Measurements from ENCODE around the gene ZNF215. TPM values are rescaled to one million over a fixed set of nuclear protein-coding genes. Genes with fewer than 3 reads are reported as not detected.
A peak's percentile ranks its signal among the peaks of the same experiment; 100 is the strongest.

Gene ZNF215
- polyA plus RNA-seq, 1 donor (not counting 4 experiments of a cell fraction or from before 2014, with no cell fraction given), result 6.1 TPM

- Histone ChIP-seq H3K36me3 (ENCODE audit: control insufficient read depth in 2 of 2, extremely low read depth in 1 of 2, insufficient read depth in 2 of 2, low read length in 2 of 2) (no peaks in the 10 kb centered on the region), H3K9me3 (ENCODE audit: control insufficient read depth, low read depth, low read length) (no peaks in the 10 kb centered on the region), H3K9me1 (ENCODE audit: control insufficient read depth, extremely low read depth, insufficient read depth, low read length) (no peaks in the 10 kb centered on the region), H3K79me2 (ENCODE audit: control insufficient read depth, insufficient read depth, low read length) (no peaks in the 10 kb centered on the region), H3K4me2 (ENCODE audit: control insufficient read depth, extremely low read depth, insufficient read depth, low read depth, low read length) (no peak overlapping the region), H2AFZ (ENCODE audit: control insufficient read depth, low read length) (peak overlapping the region; percentile 79), H3K27me3 (ENCODE audit: control insufficient read depth, extremely low read depth, insufficient read depth, low read length) (no peaks in the 10 kb centered on the region), H3K4me3 (ENCODE audit: control insufficient read depth in 2 of 3, extremely low read depth in 1 of 3, insufficient read depth in 2 of 3, low read depth in 1 of 3, low read length in 3 of 3) (no peak overlapping the region), H3K27ac (ENCODE audit: control insufficient read depth, insufficient read depth, low read length) (no peak overlapping the region), H4K20me1 (ENCODE audit: control insufficient read depth, extremely low read depth, insufficient read depth, low read length) (no peaks in the 10 kb centered on the region), H3K4me1 (ENCODE audit: control insufficient read depth, extremely low read depth, insufficient read depth, low read length) (peaks cover 5% of the 10 kb centered on the region), H3K9ac (ENCODE audit: control insufficient read depth, extremely low read depth, insufficient read depth, low read length) (no peak overlapping the region)
- DNase-seq (ENCODE audit: low read depth, low spot score) (no peak), FAIRE-seq (peak; percentile 23)
- TF ChIP-seq, protein P1, sequence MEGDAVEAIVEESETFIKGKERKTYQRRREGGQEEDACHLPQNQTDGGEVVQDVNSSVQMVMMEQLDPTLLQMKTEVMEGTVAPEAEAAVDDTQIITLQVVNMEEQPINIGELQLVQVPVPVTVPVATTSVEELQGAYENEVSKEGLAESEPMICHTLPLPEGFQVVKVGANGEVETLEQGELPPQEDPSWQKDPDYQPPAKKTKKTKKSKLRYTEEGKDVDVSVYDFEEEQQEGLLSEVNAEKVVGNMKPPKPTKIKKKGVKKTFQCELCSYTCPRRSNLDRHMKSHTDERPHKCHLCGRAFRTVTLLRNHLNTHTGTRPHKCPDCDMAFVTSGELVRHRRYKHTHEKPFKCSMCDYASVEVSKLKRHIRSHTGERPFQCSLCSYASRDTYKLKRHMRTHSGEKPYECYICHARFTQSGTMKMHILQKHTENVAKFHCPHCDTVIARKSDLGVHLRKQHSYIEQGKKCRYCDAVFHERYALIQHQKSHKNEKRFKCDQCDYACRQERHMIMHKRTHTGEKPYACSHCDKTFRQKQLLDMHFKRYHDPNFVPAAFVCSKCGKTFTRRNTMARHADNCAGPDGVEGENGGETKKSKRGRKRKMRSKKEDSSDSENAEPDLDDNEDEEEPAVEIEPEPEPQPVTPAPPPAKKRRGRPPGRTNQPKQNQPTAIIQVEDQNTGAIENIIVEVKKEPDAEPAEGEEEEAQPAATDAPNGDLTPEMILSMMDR (optimal IDR thresholded peaks at IDR 0.05 in 1 of 3, IDR thresholded peaks at IDR 0.05 in 1 of 3, conservative IDR thresholded peaks at IDR 0.05 in 1 of 3; ENCODE audit: extremely low read depth in 1 of 3, insufficient read depth in 2 of 3, low read length in 3 of 3), result no peak
- TF ChIP-seq EZH2 (IDR thresholded peaks at IDR 0.05; ENCODE audit: low read length), result no peak
- dilution Hi-C loops (cut with MboI; ENCODE audit: extremely low pct_ligation_motif_present, low sequenced_read_pairs), result no loop called here
Observed at GRCh38 chr11:7004482-7004881, 78.3 kb downstream of the ZNF215 start.

Other genes with a start within 250 kb of the ZNF215 start
- 52.1 to 96.3 TPM (median 81.0 TPM) in 3 replicates for gene MRPL17, start 243.1 kb upstream of the ZNF215 start, polyA plus RNA-seq
- 0.04 to 0.11 TPM (median 0.08 TPM) in 3 replicates for gene OR2AG2, start 154.4 kb upstream of the ZNF215 start, polyA plus RNA-seq
- not detected in 3 replicates for gene OR2AG1, start 143.4 kb upstream of the ZNF215 start, polyA plus RNA-seq
- gene OR6A2, start 126.7 kb upstream of the ZNF215 start, polyA plus RNA-seq, result 0.05 to 0.09 TPM in 2 of 3 replicates, not detected in the other
- not detected in 3 replicates for gene OR10A5, start 80.7 kb upstream of the ZNF215 start, polyA plus RNA-seq
- not detected in 3 replicates for gene OR10A2, start 63.4 kb upstream of the ZNF215 start, polyA plus RNA-seq
- not detected in 3 replicates for gene OR10A4, start 49.8 kb upstream of the ZNF215 start, polyA plus RNA-seq
- 0.10 to 0.14 TPM in 2 of 3 replicates, not detected in the other for gene OR2D2, start 33.9 kb upstream of the ZNF215 start, polyA plus RNA-seq
- not detected in 3 replicates for gene OR2D3, start 5.4 kb upstream of the ZNF215 start, polyA plus RNA-seq
- 0.89 to 1.1 TPM (median 0.95 TPM) in 3 replicates for gene ZNF214, start 93.9 kb downstream of the ZNF215 start, polyA plus RNA-seq
- gene NLRP14, start 94.1 kb downstream of the ZNF215 start, polyA plus RNA-seq, result 0.03 TPM in 2 of 3 replicates, not detected in the other
- not detected in 3 replicates for gene RBMXL2, start 162.6 kb downstream of the ZNF215 start, polyA plus RNA-seq